Activated B cell treated with CpG ODN at 0.5 μM for 24 hours (primary cell): ENCODE results near the gene EGR1. TPM values are rescaled to one million over a fixed set of nuclear protein-coding genes. Genes with fewer than 3 reads are reported as not detected.

Source experiments
- ATAC-seq: fragments of 200-7000 bp; cut with Tn5 transposase; one replicate; pipeline ENCODE4 v1.10.0; 2021; ENCODE audit warnings: low read depth, mild to moderate bottlenecking, moderate library complexity
- CTCF ChIA-PET: fragments of 350-600 bp; sonication (Branson Sonifier 250); formaldehyde crosslinking; loops from one replicate; lab custom pipeline; 2021; ENCODE audit warnings: antibody characterized with exemption; lab: Charles Lee
- POLR2A ChIA-PET: fragments of 350-600 bp; sonication (Branson Sonifier 250); formaldehyde crosslinking; loops from one replicate; lab custom pipeline; 2021; ENCODE audit warnings: antibody characterized with exemption; lab: Charles Lee
- DNase-seq: peaks from one replicate; pipeline ENCODE4 v3.0.0; 2022
- H3K27ac Mint-ChIP-seq: one replicate; pipeline ENCODE4 v1.8.0; 2020; ENCODE audit warnings: mixed read lengths
- H3K27me3 Mint-ChIP-seq: one replicate; pipeline ENCODE4 v1.8.0; 2021; ENCODE audit warnings: mixed read lengths
- H3K36me3 Mint-ChIP-seq: one replicate; pipeline ENCODE4 v1.8.0; 2021; ENCODE audit warnings: low read depth, mixed read lengths
- H3K4me1 Mint-ChIP-seq: one replicate; pipeline ENCODE4 v1.8.0; 2021; ENCODE audit warnings: mixed read lengths
- H3K4me3 Mint-ChIP-seq: one replicate; pipeline ENCODE4 v1.8.0; 2020; ENCODE audit warnings: mild to moderate bottlenecking, mixed read lengths
- H3K9me3 Mint-ChIP-seq: one replicate; pipeline ENCODE4 v1.8.0; 2020; ENCODE audit warnings: mixed read lengths
- CTCF ChIP-seq: fragments of 200-600 bp; IDR thresholded peaks from one replicate; pipeline ENCODE4 v1.8.0; 2022; ENCODE audit warnings: antibody characterized with exemption, mild to moderate bottlenecking
- intact Hi-C: fragments of 100-400 bp; cut with micrococcal nuclease; formaldehyde crosslinking; loops from one replicate; pipeline ENCODE4 v1.15.1; 2024
- total RNA-seq: library from RNA; stranded (reverse); gene quantifications from 2 replicates; pipeline ENCODE4 v1.2.3, GENCODE V29; 2022

EGR1 gene
- total RNA-seq, 1 donor from 2014 or later, result 14.2 TPM

GRCh38 chr5:138502121-138502520 lies 36.8 kb downstream of the EGR1 start:
- ChIA-PET POLR2A (no interaction called here), CTCF (interaction anchor here (0.8 to 4.0 kb wide), 3 partner anchors 26 to 57 kb away, joined by 3 to 76 read pairs (median 3); no protein-coding TSS in a partner anchor)
- DNase-seq, result no peak
- H3K27me3 Mint-ChIP-seq, result no peaks in the 10 kb centered on the region
- no peak overlapping the region for H3K27ac Mint-ChIP-seq
- no peak for TF ChIP-seq CTCF
- peaks cover 12% of the 10 kb centered on the region for H3K36me3 Mint-ChIP-seq
- no peak for ATAC-seq
- H3K4me3 Mint-ChIP-seq, result no peak overlapping the region
- H3K9me3 Mint-ChIP-seq, result no peaks in the 10 kb centered on the region
- H3K4me1 Mint-ChIP-seq, result no peaks in the 10 kb centered on the region
- intact Hi-C loops, result no loop called here

- DNase-seq, result no peak
- intact Hi-C loops, result no loop called here
- no peak overlapping the region for H3K4me3 Mint-ChIP-seq
- CTCF ChIA-PET, result interaction anchor here (0.8 to 4.0 kb wide), 4 partner anchors 26 to 64 kb away, joined by 3 to 76 read pairs (median 6); partner anchors contain the start of gene REEP2
- POLR2A ChIA-PET, result interaction anchor here (1.0 kb wide), 1 partner anchor 53 kb away, joined by 3 read pairs; no protein-coding TSS in a partner anchor
- no peak for ATAC-seq
- no peak for TF ChIP-seq CTCF
- peaks cover 16% of the 10 kb centered on the region for H3K36me3 Mint-ChIP-seq
- no peaks in the 10 kb centered on the region for H3K9me3 Mint-ChIP-seq
- H3K27me3 Mint-ChIP-seq, result no peaks in the 10 kb centered on the region
- H3K27ac Mint-ChIP-seq, result no peak overlapping the region
- no peaks in the 10 kb centered on the region for H3K4me1 Mint-ChIP-seq
Observed at GRCh38 chr5:138502521-138502920, 37.2 kb downstream of the EGR1 start.

- H3K4me3 Mint-ChIP-seq, result no peak overlapping the region
- peaks cover 28% of the 10 kb centered on the region for H3K36me3 Mint-ChIP-seq
- no peak for TF ChIP-seq CTCF
- peak; percentile 81 for ATAC-seq
- CTCF ChIA-PET, result interaction anchor here (0.6 to 4.0 kb wide), 14 partner anchors 10 to 477 kb away, joined by 3 to 76 read pairs (median 4); partner anchors contain the start of genes EGR1 and REEP2
- POLR2A ChIA-PET, result interaction anchor here (0.5 to 1.0 kb wide), 5 partner anchors 11 to 1265 kb away, joined by 3 to 7 read pairs (median 4); no protein-coding TSS in a partner anchor
- intact Hi-C loops, result loop anchor here (1.0 kb wide), 3 partner anchors 39 to 323 kb away; no protein-coding TSS in a partner anchor
- no peak overlapping the region for H3K27ac Mint-ChIP-seq
- no peaks in the 10 kb centered on the region for H3K9me3 Mint-ChIP-seq
- no peaks in the 10 kb centered on the region for H3K4me1 Mint-ChIP-seq
- no peaks in the 10 kb centered on the region for H3K27me3 Mint-ChIP-seq
- DNase-seq, result no peak
Observed at GRCh38 chr5:138503487-138504270, 38.4 kb downstream of the EGR1 start.

GRCh38 chr5:138504799-138505198 lies 39.5 kb downstream of the EGR1 start:
- H3K27me3 Mint-ChIP-seq, result no peaks in the 10 kb centered on the region
- H3K9me3 Mint-ChIP-seq, result no peaks in the 10 kb centered on the region
- H3K4me1 Mint-ChIP-seq, result no peaks in the 10 kb centered on the region
- no peak for TF ChIP-seq CTCF
- ATAC-seq (no peak), DNase-seq (no peak)
- no peak overlapping the region for H3K4me3 Mint-ChIP-seq
- POLR2A ChIA-PET, result no interaction called here
- CTCF ChIA-PET, result interaction anchor here (1.2 to 4.0 kb wide), 6 partner anchors 9 to 324 kb away, joined by 3 to 76 read pairs (median 6); partner anchors contain the start of gene REEP2
- peaks cover 35% of the 10 kb centered on the region for H3K36me3 Mint-ChIP-seq
- no peak overlapping the region for H3K27ac Mint-ChIP-seq
- intact Hi-C loops, result no loop called here
